NB4 (cell line): ENCODE measurements around the gene RPRD2.

Experiments used
- TF ChIP-seq, protein P1 (sequence below): IDR thresholded peaks from one replicate; pipeline ENCODE4 v1.5.1; 2012; ENCODE audit warnings: low read depth, low read length
- TF ChIP-seq, protein P2 (sequence below): IDR thresholded peaks from 2 replicates; pipeline ENCODE4 v1.6.1; 2011; ENCODE audit warnings: low read depth, low read length

DNA sequence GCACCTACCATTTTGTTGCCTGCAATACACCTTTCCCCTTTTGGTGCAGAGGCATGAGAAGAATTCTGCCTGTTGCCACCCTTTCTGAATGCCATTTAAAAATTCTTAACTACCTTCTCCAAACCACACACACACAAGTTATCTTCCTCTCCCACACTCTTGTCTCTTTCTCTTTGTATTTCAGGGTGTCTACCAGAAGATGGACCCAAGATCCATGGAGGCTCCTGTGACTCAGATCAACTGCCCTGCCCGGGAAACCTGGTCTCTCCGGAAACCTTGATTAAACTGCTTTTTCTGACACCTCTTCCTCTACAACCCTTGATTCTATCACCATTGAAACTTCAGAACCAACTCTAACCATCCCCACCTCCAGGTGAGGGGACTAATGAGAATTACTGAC is 120.9 kb downstream of the RPRD2 start:
- TF ChIP-seq, protein P1, sequence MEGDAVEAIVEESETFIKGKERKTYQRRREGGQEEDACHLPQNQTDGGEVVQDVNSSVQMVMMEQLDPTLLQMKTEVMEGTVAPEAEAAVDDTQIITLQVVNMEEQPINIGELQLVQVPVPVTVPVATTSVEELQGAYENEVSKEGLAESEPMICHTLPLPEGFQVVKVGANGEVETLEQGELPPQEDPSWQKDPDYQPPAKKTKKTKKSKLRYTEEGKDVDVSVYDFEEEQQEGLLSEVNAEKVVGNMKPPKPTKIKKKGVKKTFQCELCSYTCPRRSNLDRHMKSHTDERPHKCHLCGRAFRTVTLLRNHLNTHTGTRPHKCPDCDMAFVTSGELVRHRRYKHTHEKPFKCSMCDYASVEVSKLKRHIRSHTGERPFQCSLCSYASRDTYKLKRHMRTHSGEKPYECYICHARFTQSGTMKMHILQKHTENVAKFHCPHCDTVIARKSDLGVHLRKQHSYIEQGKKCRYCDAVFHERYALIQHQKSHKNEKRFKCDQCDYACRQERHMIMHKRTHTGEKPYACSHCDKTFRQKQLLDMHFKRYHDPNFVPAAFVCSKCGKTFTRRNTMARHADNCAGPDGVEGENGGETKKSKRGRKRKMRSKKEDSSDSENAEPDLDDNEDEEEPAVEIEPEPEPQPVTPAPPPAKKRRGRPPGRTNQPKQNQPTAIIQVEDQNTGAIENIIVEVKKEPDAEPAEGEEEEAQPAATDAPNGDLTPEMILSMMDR: no peak
- TF ChIP-seq, protein P2, sequence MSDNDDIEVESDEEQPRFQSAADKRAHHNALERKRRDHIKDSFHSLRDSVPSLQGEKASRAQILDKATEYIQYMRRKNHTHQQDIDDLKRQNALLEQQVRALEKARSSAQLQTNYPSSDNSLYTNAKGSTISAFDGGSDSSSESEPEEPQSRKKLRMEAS: no peak
